OCI-M1 (cell line): ENCODE results near the gene HS6ST3.

ENCODE experiments used
- DNase-seq: peaks from one replicate; lab custom pipeline; 2025; lab: John Stamatoyannopoulos, UW

The HS6ST3 gene

DNA sequence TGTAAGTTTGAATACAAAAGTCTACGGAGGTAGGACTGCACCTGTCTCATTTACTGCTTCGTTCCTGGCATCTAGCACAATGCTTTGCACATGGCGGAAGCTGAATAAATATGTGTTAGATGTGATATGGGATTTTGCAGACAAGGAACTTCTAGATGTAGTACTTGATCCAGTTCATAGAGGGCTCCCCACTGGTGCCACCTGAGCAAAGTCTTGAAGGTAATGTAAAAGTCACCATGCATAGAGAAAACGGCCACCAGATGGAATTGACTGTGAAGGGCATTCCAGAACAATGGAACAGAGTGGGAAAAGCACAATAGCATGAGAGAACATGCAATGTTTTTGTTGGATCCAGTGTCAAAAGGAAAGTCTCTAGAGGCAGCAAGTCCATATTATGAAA, 209.3 kb downstream of the HS6ST3 start:
- DNase-seq: no peak

DNA sequence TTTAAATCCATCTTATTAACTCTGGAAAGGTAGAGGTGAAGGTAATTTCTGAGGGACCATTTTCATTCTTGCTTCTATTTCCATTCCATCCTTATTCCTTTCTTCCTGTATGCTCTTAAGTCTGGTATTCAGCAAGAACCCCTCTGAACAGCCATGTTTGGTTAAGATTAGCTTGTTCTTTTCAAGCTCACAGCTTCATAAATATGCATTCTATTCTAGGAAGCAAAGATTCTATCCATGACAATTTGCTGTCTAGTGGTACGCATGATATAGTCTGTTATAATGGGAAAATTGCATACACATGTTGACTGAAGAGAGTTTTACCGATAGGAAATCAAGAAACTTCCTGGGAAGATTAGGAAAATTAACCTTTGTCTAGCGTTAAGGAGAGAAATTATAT, 218.7 kb downstream of the HS6ST3 start:
- no peak for DNase-seq

DNA sequence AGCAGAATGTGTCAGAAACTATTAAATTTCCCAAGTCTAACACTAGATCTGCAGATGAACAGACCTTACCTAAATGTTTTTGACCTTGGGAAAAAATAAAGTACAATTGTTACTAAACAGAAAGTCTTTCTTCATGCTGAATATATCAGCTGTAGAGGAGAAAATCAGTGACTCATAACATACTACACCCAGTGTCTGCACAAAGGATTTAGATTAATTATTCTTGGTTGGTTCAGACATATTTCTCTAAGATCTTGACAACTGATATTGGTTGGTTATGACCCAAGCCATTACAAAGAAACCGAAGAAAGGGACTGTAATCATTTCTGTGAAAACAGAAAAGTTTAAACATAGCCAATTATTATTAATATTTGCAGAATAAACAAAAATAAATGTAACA, 225.1 kb downstream of the HS6ST3 start:
- peak; percentile 4 for DNase-seq

DNA sequence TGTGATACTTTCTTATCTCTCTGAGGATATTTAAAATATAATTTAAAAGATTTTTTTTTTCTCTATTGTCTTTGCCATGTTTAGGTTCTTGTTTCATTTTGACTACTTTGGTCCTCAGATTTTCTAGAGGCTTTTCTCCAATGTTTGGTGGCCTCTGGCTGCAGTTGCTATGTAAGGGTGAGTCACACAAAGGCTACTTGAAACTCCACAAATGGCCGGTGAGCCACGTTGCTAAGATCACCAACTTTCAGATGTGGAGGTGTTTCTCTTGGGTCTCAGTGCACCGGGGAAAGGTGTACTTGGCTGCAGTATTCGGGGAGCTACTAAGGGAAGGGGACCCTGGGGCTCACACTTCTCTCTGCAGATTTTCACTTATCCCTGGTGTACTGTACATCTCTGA, 248.1 kb downstream of the HS6ST3 start:
- no peak for DNase-seq

DNA sequence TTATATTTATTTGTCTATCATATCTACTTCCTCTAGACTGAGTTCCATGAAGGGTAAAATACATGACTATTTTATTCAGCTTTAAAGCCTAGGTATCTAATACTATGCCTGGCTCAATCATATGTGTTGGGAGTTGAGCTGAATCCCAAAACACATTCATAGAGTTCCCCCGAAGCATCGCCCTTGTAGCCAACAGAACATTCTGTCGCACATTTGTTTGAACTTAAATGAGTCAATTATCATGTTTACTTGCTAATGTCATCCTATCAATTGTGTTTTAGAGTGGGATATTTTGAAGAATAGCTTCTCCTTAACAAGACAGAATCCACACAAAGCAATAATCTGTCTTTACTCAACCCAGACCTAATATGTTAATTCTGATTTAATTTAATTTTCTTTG, 252.4 kb downstream of the HS6ST3 start:
- no peak for DNase-seq

DNA sequence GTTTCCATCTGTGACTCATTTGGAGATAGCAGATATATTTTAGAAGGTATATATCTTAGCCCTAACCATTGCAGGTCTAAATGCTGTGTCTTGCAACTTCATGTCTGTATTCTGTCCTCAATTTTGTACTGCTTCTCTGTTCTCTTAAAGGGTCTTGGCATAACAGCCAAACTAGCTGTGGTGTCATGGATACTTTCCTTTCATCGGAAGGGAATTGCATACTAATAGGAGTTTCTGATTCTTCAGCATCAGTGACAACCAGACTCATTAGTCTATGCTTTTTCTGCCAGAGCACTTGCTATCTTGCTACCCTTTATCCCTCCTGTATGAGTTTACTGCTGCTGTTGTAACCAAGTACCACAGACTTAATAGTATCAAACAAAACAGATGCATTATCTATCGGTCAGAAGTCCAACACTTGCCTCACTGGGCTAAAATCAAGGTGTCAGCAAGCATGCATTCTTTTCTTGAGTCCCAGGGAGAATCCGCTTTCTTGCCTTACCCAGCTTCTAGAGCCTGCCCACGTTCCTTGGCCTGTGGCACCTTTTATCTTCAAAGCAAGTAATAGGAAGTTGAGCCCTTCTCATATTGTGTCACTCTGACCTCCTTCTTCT, 253.1 kb downstream of the HS6ST3 start:
- DNase-seq: no peak

DNA sequence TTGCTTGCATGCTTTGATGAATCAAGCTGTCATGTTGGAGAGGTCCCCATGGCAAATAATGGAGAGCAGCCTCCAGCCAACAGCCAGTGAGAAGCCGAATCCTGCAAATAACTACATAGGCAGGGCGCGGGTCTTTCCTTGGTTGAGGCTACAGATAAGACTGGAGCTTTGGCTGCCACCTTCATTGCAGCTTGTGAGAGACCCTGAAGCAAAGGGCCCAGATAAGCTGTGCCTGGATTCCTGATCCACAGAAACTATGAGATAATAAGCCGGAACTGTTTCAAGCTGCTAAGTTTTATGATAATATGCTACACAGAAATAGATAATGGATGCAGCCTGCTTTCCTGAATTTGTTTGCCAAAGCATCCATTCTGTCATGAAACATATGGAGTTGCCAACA, 257.0 kb downstream of the HS6ST3 start:
- no peak for DNase-seq

DNA sequence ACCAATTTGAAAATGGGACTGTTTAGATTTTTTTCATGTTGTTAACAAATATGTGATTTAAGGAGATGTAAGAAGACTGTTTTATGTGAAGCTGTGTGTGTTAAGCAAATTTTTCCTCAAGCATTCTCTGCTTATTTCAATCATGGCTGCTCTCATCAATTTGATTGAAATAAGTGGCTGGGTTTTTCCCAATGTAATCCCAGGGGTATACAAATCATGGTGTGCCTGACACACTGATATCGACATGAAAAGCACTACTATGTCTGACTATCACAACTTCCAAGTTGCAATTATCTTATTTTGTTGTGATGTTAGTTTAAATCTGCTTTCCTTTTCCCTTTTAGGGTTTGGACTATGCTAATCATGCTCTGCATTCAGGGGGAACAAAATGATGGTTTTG, 283.7 kb downstream of the HS6ST3 start:
- no peak for DNase-seq

DNA sequence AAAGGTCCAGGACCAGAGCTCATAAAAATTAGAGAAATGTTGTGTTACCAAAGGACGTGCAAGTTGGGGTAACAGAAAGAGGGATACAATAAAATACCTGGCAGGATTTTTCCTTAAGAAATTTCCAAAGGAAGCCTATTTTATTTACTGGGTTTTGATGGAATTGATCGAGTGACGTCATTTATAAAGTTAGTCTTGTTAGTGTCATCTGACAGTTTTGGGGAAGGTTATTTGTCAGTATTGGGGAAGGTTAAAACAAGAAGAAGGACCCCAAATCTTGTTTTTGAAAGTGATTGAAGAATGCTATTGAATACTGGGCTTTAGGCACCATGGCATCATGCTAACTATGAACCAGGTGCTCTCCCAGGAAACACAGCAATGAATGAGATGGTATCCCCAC, 287.9 kb downstream of the HS6ST3 start:
- no peak for DNase-seq

DNA sequence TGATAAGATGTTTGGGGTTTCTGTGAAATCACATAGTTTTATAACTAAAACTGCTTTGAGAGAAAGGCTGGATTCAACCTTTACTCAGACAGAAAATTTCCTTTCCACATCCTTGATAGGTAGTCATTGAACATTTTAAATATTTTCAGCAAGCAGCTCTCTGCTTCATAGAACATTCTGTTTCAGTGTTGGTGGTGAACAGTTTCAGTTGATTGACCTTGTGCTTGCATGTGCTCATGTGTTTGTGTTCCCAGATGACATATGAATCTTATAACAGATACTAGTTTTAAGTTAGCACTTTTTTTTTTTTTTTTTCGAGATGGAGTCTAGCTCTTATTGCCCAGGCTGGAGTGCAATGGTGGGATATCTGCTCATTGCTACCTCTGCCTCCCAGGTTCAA, 290.1 kb downstream of the HS6ST3 start:
- DNase-seq: no peak

DNA sequence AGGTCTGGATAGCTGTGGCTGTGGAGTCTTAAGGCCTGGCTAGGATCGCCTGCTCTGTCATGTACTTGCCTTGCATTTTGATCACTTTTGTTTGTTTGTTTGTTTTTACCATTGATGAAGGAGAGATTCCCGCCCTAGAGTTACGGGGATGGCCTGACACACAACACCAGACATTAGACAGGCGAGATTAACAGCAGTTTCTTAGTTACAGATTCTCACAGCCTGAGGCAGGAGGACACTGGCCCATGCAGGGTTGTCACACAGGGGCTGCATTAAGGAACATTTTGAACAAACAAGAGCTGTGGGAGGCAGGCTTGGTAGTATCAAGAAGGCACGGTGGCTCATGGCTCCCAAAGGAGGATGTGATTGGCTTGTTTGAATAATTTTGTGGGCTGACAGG, 291.8 kb downstream of the HS6ST3 start:
- no peak for DNase-seq

DNA sequence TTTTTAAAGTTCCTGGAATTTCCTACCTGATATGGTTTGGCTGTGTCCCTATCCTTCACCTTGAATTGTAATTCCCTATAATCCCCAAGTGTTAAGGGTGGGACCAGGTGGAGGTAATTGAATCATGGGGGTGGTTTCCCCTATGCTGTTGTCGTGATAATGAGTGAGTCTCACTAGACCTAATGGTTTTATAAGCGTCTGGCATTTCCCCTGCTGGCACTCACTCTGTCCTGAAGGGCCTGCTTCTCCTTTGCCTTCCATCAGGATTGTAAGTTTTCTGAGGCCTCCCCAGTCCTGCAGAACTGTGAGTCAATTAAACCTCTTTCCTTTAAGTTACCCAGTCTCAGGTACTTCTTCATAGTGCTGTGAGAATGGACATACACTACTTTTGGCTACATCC, 298.7 kb downstream of the HS6ST3 start:
- DNase-seq: no peak

DNA sequence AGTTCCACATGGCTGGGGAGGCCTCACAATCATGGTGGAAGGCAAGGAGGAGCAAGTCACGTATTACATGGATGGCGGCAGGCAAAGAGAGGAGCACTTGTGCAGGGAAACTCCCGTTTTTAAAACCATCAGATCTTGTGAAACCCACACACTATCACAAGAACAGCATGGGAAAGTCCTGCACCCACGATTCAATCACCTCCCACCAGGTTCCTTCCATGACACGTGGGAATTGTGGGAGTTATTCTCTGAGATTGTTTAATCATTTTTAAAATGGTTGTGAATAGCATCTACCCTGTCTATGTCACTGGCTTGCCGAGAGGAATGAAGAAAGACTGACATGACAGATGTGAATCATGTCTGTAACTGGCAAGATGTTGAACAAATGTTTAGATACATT, 301.7 kb downstream of the HS6ST3 start:
- no peak for DNase-seq

DNA sequence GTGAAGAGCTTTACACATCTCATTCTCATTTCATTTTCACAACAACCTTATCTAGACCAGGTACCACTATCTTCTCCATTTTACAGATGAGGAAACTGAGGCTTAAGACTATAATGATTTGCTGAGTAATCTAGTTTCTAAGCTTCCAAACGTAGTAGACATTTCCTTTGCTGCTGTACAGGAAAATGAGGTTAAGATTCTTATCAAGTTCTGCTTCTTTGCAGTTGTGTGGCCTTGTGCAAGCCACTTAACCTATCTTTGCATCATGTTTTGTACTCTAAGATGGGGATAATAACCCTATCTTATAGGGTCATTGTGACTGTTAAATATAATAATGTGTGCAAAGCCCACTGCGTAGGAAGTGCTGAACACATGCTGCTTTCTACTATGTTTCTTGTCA, 307.9 kb downstream of the HS6ST3 start:
- DNase-seq: peak; percentile 63

DNA sequence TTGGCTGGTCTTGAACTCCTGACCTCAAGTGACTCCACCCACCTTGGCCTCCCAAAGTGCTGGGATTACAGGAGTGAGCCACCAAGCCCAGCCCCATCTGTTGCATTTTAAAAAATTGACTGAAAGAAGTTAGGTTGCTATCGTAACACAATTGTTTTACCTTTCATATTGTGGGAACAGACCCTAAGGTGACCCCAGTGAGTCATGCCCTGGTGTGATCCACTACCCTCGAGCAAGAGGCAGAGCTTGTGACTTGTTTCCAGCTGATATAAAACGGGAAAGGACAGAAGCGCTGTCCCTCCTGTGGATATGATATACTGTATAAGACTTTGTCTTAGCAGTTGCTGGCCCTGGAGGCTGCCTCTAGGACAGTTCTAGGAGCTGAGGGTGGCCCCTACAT, 308.6 kb downstream of the HS6ST3 start:
- no peak for DNase-seq

DNA sequence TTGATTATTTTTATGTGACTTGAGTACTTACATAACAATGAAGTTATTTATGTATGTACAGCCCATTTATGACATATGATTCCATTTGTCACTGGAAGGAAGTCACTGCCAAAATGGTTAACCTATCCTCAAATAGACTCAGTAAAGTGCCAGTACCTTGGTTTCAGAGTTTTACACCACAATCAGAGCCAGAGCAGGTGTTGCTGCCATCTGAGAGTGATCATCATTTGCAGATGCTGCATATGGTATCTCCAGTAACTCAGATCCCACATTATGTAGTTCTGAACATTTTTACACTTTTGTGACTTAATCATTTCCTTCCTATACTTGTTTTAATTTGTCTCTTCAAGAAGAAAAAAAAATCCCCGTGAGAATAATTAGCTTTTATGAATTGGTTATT, 313.3 kb downstream of the HS6ST3 start:
- DNase-seq: no peak

DNA sequence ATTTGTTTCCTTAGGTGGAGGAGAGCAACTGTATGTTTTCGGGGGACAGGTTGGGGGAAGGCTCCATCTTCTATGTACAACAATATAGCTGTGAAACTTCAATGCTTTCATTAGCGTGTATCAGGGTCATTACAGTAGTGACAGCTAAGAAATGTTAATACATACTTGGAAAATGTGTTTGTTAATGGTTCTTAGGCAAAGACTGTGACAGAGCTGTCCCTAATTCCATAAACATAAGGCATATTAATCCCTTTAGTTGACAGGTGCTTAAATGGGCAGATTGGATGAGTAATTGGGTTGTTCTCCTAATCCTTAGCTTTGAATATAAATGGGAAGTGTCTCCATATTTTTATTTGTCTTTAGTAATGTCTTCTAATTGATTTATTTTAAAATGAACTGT, 313.7 kb downstream of the HS6ST3 start:
- DNase-seq: no peak

DNA sequence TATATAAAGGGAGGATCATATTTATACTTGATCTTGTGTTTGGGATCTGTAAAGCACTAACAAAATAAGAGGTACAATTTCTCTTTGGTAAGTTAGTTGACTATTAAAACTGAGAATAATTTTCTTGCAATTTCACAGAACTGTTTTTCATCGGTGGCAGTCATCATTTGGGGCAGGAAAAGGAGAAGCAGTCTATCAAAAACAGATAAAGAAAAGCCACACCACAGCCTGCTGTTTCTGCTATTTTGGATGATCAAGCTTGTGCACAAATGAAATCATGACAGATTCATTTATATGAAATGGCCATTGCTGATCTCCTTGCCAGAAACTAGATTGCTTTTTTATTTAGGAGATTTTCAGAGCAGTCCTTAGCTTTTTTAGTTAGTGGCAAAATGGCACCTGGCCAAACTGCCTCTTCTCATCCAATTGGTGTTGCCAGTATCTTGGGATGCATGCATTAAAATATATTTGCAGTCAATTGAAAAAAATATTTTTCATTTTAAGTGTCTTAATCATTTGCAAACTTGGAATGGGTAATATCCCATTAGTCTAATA, 326.0 kb downstream of the HS6ST3 start:
- DNase-seq: peak; percentile 46

DNA sequence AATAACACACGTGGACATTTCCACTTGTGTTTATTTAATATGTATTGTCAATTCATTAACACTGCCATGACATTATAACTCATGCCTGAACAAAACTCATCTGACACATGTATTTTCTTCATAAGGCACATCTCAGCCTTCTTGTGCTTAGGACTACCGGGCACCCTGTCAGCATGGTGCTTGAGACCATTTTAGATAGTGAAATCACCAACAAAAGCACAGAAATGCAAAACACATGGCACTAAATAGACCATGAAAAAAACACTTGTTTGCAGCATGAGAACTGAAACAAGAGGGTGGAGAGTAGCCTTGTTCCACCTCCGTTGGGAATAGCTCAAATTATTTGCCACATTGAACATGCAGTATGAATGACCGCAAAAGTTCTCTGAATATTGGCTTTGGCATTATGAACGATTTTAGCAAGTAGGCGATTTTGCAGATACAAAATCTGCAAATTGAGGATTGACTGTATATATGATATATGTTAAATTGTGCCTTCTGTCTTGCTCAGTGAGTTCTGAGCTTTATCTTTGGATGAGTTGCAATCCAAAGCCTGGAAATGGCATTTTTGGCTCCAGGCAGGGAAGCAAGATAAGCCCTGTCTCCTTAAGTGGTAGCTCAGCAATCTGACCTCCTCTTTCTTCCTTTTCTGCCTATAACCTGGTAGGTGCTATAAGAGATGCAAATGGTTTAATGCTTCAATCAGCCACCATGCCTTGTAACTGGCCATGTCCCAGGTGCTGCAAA, 328.2 kb downstream of the HS6ST3 start:
- no peak for DNase-seq

DNA sequence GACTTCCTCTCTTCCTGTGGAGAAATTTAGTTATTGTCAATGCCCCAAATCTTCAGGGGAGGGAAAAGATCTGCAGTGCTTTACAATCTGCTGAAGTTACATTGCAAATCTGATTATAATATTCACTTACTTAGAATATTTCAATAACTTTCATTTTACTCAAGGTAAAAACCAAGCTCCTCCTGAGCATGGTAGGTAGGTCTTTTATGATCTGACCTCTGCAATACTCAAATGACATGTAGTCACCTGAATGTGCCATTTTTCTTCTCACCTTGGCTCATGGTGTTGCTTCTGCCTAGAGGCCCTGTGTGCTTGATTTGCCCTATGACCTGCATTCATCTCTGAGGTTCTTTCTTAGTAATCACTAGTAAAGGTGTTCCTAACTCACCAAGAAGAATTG, 331.4 kb downstream of the HS6ST3 start:
- no peak for DNase-seq

DNA sequence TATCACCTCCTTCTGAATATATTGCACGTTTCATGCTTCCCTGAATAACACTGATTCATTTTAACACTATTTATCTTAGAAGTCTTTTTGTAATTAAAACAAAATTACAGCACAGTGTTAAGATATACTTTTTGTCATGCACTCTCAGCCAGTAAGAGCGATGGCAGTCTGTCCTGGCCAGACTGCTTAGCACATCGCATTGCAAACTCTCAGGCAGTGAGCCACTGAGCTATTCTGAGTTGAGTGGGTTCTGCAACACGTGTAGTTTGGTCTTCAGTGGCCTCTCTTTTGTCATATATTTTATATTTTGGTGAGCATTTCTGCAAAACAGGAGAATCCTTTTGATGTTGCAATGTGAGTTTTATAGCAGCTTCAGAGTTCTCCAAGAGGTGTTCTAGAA, 332.1 kb downstream of the HS6ST3 start:
- no peak for DNase-seq

DNA sequence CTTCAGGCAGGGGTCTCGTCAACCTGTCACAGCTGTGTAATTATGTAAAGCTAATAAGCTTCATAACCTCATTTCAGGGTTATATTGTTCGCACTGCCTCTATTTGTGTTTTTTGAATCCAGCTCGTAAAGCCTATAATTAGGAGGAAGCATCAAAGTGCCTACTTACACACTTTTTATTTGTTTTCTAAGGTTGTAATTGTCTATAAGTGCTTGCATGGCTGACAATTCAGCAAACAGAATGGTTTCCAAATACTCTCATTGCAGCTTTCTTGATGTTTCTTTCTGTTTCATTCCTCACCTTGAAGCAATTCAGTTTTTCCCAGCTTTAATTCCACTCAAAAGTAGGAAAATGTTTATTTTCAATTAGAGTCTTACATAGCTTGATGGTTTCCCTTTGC, 336.3 kb downstream of the HS6ST3 start:
- DNase-seq: no peak

DNA sequence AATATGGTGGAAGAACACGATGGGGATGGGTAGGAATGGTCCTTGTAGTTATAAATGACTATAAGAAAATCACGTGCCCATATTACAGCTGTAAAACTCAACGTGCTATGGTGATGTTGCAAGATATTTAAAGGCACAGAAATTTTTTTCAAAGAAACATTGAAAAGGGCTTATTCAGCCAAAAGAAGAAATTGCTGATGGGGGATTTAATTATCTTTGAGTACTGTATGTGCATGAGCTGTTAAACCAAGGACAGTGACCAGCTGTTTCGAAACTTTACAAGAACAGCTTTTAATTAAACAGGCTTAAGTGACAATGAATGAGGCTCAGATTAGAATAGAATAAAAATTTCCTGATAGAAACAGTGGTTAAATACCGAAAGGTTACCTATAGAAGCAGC, 339.0 kb downstream of the HS6ST3 start:
- DNase-seq: no peak

DNA sequence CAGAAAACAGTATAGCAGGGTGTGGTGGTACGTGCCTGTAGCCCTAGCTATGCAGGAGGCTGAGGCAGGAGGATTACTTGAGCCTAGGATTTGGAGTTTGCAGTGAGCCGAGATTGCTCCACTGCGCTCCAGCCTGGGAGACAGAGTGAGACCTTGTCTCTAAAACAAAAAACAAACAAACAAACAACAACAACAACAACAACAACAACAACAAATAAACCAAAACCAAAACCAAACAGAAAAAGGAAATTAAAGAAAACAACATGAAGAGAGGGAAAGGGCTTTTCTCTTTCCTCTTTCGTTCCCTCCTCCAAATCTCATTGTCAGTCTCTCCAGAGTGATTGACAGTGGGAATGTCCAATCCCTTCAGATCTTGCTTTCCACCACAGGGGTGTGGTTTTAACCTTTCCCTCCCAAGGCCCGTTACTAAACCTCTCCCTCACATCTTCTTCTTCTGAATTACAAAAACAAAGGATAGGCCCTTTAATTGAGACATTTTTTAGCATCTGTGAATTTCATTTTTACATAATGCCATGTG, 341.2 kb downstream of the HS6ST3 start:
- no peak for DNase-seq
